OCI-LY7 (cell line): ENCODE data around the gene GRID1. TPM values are rescaled to one million over a fixed set of nuclear protein-coding genes. Genes with fewer than 3 reads are reported as not detected.
"Not testable (repeated sequence)": the region's sequence is repeated elsewhere in the genome, so short reads cannot be mapped to it uniquely, and the experiment has no call there.

Source experiments
- BruUV-seq: library from RNA; stranded (reverse); fragments of 400-500 nt; replicated peaks from 2 replicates; lab custom pipeline; 2021; lab: Mats Ljungman, UMichigan
- CTCF ChIA-PET: fragments of 300-600 bp; sonication (Branson Sonifier 250); formaldehyde crosslinking; loops from one replicate; lab custom pipeline; 2022; ENCODE audit warnings: antibody characterized with exemption; ENCODE audit not compliant: unreplicated experiment; lab: Charles Lee
- POLR2A ChIA-PET: fragments of 300-600 bp; sonication (Branson Sonifier 250); formaldehyde crosslinking; loops from one replicate; lab custom pipeline; 2022; ENCODE audit warnings: antibody characterized with exemption; lab: Charles Lee
- DNase-seq: peaks from one replicate; pipeline ENCODE4 v3.0.0-alpha.2; 2015; ENCODE audit warnings: low spot score
- H2AFZ ChIP-seq: fragments of 200-600 bp; sonication (generic), shearing (Covaris generic); 2 replicates; pipeline ENCODE4 v1.6.1; 2014; ENCODE audit warnings: mild to moderate bottlenecking, antibody characterized with exemption, low read length, moderate library complexity
- H3K27ac ChIP-seq: fragments of 200-600 bp; sonication (generic); 2 replicates; pipeline ENCODE4 v1.5.1; 2014; ENCODE audit warnings: mixed run types, low read depth, mild to moderate bottlenecking, moderate library complexity, low read length, inconsistent platforms; ENCODE audit not compliant: poor library complexity, severe bottlenecking
- H3K36me3 ChIP-seq: fragments of 200-600 bp; sonication (generic); 2 replicates; pipeline ENCODE4 v1.6.1; 2014; ENCODE audit warnings: mild to moderate bottlenecking, antibody characterized with exemption, low read length, moderate library complexity, mixed read lengths; ENCODE audit not compliant: insufficient read depth
- H3K4me1 ChIP-seq: fragments of 200-600 bp; sonication (generic); 2 replicates; pipeline ENCODE4 v1.5.1; 2014; ENCODE audit warnings: mild to moderate bottlenecking, low read length; ENCODE audit not compliant: insufficient read depth, poor library complexity, severe bottlenecking
- H3K4me2 ChIP-seq: fragments of 200-600 bp; sonication (generic); 2 replicates; pipeline ENCODE4 v1.6.1; 2014; ENCODE audit warnings: mild to moderate bottlenecking, low read length
- H3K4me3 ChIP-seq: fragments of 200-600 bp; sonication (generic); 2 replicates; pipeline ENCODE4 v1.5.1; 2014; ENCODE audit warnings: mild to moderate bottlenecking, low read depth, low read length; ENCODE audit not compliant: poor library complexity, severe bottlenecking
- H3K79me2 ChIP-seq: fragments of 200-600 bp; sonication (generic); 2 replicates; pipeline ENCODE4 v1.6.1; 2016; ENCODE audit warnings: low read depth, mild to moderate bottlenecking, low read length, moderate library complexity, mixed read lengths; ENCODE audit not compliant: insufficient read depth
- H3K9me2 ChIP-seq: fragments of 200-600 bp; sonication (generic); 2 replicates; pipeline ENCODE4 v1.6.1; 2016; ENCODE audit warnings: mild to moderate bottlenecking, low read length, mixed read lengths; ENCODE audit not compliant: insufficient read depth
- H3K9me3 ChIP-seq: fragments of 200-600 bp; sonication (generic); 2 replicates; pipeline ENCODE4 v1.6.1; 2014; ENCODE audit warnings: mild to moderate bottlenecking, mixed run types, low read length, mixed read lengths
- H4K20me1 ChIP-seq: fragments of 200-600 bp; sonication (generic); 2 replicates; pipeline ENCODE4 v1.6.1; 2014; ENCODE audit warnings: mild to moderate bottlenecking, antibody characterized with exemption, low read length, moderate library complexity, mixed read lengths; ENCODE audit not compliant: insufficient read depth
- CTCF ChIP-seq: fragments of 200-600 bp; sonication (generic); conservative IDR thresholded peaks from 2 replicates; pipeline ENCODE4 v1.5.1; 2014; ENCODE audit warnings: mild to moderate bottlenecking, antibody characterized with exemption, low read length, moderate library complexity, mixed read lengths
- EZH2phosphoT487 ChIP-seq: fragments of 200-600 bp; sonication (generic); IDR thresholded peaks from 2 replicates; pipeline ENCODE4 v1.6.1; 2018; ENCODE audit warnings: low read depth, borderline replicate concordance, mild to moderate bottlenecking, mixed run types, antibody characterized with exemption, low read length, moderate library complexity, mixed read lengths
- intact Hi-C: fragments of 100-400 bp; cut with micrococcal nuclease; formaldehyde crosslinking; loops from one replicate; pipeline ENCODE4 v1.10.0; 2022; ENCODE audit not compliant: unreplicated experiment
- total RNA-seq, 2 experiments: library from RNA; depleted of rRNA in 1 of 2; stranded (reverse); fragments of >200 nt in 1 of 2; shearing (Covaris generic) in 1 of 2; gene quantifications; 2 replicates each; pipeline ENCODE4 v1.2.3, GENCODE V29; 2014 to 2022

The GRID1 gene
- total RNA-seq, 2 experiments from 2014 or later: 1.6 to 3.7 TPM

GRCh38 chr10:85713885-85714284 is 652.7 kb downstream of the GRID1 start:
- H3K4me3 ChIP-seq: no peak overlapping the region
- H2AFZ ChIP-seq: no peak overlapping the region
- no peak for DNase-seq
- H3K4me1 ChIP-seq: no peaks in the 10 kb centered on the region
- CTCF ChIA-PET: no interaction called here
- POLR2A ChIA-PET: no interaction called here
- H3K9me2 ChIP-seq: no peaks in the 10 kb centered on the region
- TF ChIP-seq CTCF (no peak), EZH2phosphoT487 (no peak)
- no peaks in the 10 kb centered on the region for H4K20me1 ChIP-seq
- no peaks in the 10 kb centered on the region for H3K36me3 ChIP-seq
- H3K4me2 ChIP-seq: no peak overlapping the region
- no peaks in the 10 kb centered on the region for H3K79me2 ChIP-seq
- no TSS peak for BruUV-seq
- H3K27ac ChIP-seq: no peak overlapping the region
- intact Hi-C loops: no loop called here
- H3K9me3 ChIP-seq: no peaks in the 10 kb centered on the region

GRCh38 chr10:85702768-85703167 is 663.8 kb downstream of the GRID1 start:
- Histone ChIP-seq H3K4me2 (no peak overlapping the region), H3K4me3 (no peak overlapping the region), H3K79me2 (no peaks in the 10 kb centered on the region), H3K27ac (no peak overlapping the region), H3K36me3 (no peaks in the 10 kb centered on the region), H4K20me1 (no peaks in the 10 kb centered on the region), H3K4me1 (no peaks in the 10 kb centered on the region), H2AFZ (no peak overlapping the region), H3K9me3 (no peaks in the 10 kb centered on the region), H3K9me2 (no peaks in the 10 kb centered on the region)
- TF ChIP-seq CTCF (no peak), EZH2phosphoT487 (no peak)
- intact Hi-C loops: no loop called here
- ChIA-PET CTCF (no interaction called here), POLR2A (no interaction called here)
- no TSS peak for BruUV-seq
- no peak for DNase-seq

GRCh38 chr10:85699066-85699465 is 667.5 kb downstream of the GRID1 start:
- H3K79me2 ChIP-seq, DNase-seq, BruUV-seq, H3K36me3 ChIP-seq, H3K9me2 ChIP-seq, H2AFZ ChIP-seq, POLR2A ChIA-PET, H3K4me3 ChIP-seq, H4K20me1 ChIP-seq, H3K9me3 ChIP-seq, intact Hi-C loops, H3K4me1 ChIP-seq, CTCF ChIA-PET, H3K4me2 ChIP-seq, H3K27ac ChIP-seq: not testable (repeated sequence)
